Right hindlimb (tissue), 1 donor: ENCODE results near the gene GSTM5.
"Not testable (repeated sequence)": the region's sequence is repeated elsewhere in the genome, so short reads cannot be mapped to it uniquely, and the experiment has no call there.

Experiments
- DNase-seq: peaks from one replicate; pipeline ENCODE4 v3.0.0-alpha.2; 2018

GSTM5 gene

GRCh38 chr1:109697861-109698260 is 14.2 kb upstream of the GSTM5 start:
- not testable (repeated sequence) for DNase-seq

GRCh38 chr1:109702940-109703339 is 9.1 kb upstream of the GSTM5 start:
- DNase-seq: not testable (repeated sequence)

GRCh38 chr1:109704173-109704572 is 7.9 kb upstream of the GSTM5 start:
- DNase-seq: no peak

GRCh38 chr1:109705411-109705810 is 6.6 kb upstream of the GSTM5 start:
- DNase-seq: no peak

- not testable (repeated sequence) for DNase-seq
Measured at GRCh38 chr1:109708949-109709348, 3.1 kb upstream of the GSTM5 start.

- DNase-seq: not testable (repeated sequence)
Measured at GRCh38 chr1:109709822-109710221, 2.2 kb upstream of the GSTM5 start.

- no peak for DNase-seq
Measured at GRCh38 chr1:109712321-109712864, 342 bp downstream of the GSTM5 start.

- DNase-seq: no peak
Measured at GRCh38 chr1:109713636-109714035, 1.6 kb downstream of the GSTM5 start.

GRCh38 chr1:109714661-109715372 is 2.8 kb downstream of the GSTM5 start:
- DNase-seq: no peak

GRCh38 chr1:109716121-109716520 is 4.1 kb downstream of the GSTM5 start:
- no peak for DNase-seq

- DNase-seq: no peak
Measured at GRCh38 chr1:109716570-109717090, 4.6 kb downstream of the GSTM5 start.

GRCh38 chr1:109717729-109718128 is 5.7 kb downstream of the GSTM5 start:
- DNase-seq: no peak

GRCh38 chr1:109718495-109718894 is 6.4 kb downstream of the GSTM5 start:
- no peak for DNase-seq

- no peak for DNase-seq
Measured at GRCh38 chr1:109719337-109719837, 7.3 kb downstream of the GSTM5 start.

GRCh38 chr1:109721042-109721441 is 9.0 kb downstream of the GSTM5 start:
- no peak for DNase-seq

- DNase-seq: no peak
Measured at GRCh38 chr1:109721971-109722370, 9.9 kb downstream of the GSTM5 start.

- DNase-seq: no peak
Measured at GRCh38 chr1:109722908-109723691, 11.0 kb downstream of the GSTM5 start.

- no peak for DNase-seq
Measured at GRCh38 chr1:109724933-109725332, 12.9 kb downstream of the GSTM5 start.

- DNase-seq: no peak
Measured at GRCh38 chr1:109725510-109725909, 13.5 kb downstream of the GSTM5 start.

GRCh38 chr1:109726007-109726406 is 14.0 kb downstream of the GSTM5 start:
- DNase-seq: no peak

- DNase-seq: no peak
Measured at GRCh38 chr1:109726728-109727373, 14.8 kb downstream of the GSTM5 start.

- DNase-seq: no peak
Measured at GRCh38 chr1:109728870-109729269, 16.8 kb downstream of the GSTM5 start.

- no peak for DNase-seq
Measured at GRCh38 chr1:109730666-109731065, 18.6 kb downstream of the GSTM5 start.
